Measurements from ENCODE around the gene SLC39A13. TPM values are rescaled to one million over a fixed set of nuclear protein-coding genes. Genes with fewer than 3 reads are reported as not detected.

Gene SLC39A13
- total RNA-seq, 1 donor, result 73.0 TPM

GRCh38 chr11:47389577-47390421 is 18.6 kb upstream of the SLC39A13 start:
- no peak for DNase-seq (ENCODE audit: low read depth)
- TF ChIP-seq, protein P1, sequence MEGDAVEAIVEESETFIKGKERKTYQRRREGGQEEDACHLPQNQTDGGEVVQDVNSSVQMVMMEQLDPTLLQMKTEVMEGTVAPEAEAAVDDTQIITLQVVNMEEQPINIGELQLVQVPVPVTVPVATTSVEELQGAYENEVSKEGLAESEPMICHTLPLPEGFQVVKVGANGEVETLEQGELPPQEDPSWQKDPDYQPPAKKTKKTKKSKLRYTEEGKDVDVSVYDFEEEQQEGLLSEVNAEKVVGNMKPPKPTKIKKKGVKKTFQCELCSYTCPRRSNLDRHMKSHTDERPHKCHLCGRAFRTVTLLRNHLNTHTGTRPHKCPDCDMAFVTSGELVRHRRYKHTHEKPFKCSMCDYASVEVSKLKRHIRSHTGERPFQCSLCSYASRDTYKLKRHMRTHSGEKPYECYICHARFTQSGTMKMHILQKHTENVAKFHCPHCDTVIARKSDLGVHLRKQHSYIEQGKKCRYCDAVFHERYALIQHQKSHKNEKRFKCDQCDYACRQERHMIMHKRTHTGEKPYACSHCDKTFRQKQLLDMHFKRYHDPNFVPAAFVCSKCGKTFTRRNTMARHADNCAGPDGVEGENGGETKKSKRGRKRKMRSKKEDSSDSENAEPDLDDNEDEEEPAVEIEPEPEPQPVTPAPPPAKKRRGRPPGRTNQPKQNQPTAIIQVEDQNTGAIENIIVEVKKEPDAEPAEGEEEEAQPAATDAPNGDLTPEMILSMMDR (IDR thresholded peaks at IDR 0.05; ENCODE audit: insufficient read depth, low read depth, low read length), result no peak
- H3K4me3 ChIP-seq (ENCODE audit: low read depth, low read length), result no peak overlapping the region

- TF ChIP-seq, protein P1 (IDR thresholded peaks at IDR 0.05; ENCODE audit: insufficient read depth, low read depth, low read length), result no peak
These were observed 18.0 kb upstream of the SLC39A13 start for GRCh38 chr11:47390422-47390760.

GRCh38 chr11:47391077-47391583 is 17.3 kb upstream of the SLC39A13 start:
- TF ChIP-seq, protein P1 (IDR thresholded peaks at IDR 0.05; ENCODE audit: insufficient read depth, low read depth, low read length), result no peak
- no peak overlapping the region for H3K4me3 ChIP-seq (ENCODE audit: low read depth, low read length)
- no peak for DNase-seq (ENCODE audit: low read depth)

More at GRCh38 chr11:47390422-47390760, 18.0 kb upstream of the SLC39A13 start:
- no peak for DNase-seq (ENCODE audit: low read depth)
- no peak overlapping the region for H3K4me3 ChIP-seq (ENCODE audit: low read depth, low read length)

DNA sequence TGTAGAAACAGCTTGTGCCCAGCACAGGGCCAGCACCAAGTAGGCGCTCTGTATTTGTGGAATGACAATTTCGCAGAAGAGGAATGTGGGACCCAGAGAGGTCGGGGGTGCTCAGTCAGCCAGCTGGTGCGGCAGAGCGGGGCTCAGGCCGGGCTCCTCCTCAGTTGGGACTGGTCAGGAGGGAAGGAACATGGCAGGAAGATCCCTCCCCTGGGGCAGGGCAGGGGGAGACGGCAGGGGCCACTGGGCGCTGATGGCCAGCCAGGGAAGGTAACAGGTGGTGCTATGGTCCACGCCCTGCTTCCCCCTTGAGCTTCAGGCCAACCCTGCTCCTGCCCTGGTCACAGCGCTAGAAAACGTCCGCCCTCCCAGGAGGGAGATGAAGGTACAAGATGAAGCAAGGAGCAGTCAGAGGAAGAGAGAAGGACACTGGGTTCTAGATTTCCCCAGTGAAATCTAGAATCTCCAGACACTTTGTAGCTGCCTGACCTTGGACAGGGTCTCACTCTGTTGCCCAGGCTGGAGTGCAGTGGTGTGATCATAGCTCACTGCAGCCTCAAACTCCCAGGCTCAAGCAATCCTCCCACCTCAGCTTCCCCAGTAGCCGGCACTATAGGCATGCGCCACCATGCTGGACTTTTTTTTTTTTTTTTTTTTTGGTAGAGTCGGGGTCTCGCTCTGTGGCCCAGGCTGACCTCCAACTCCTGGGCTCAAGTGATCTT is 16.5 kb upstream of the SLC39A13 start:
- no peak overlapping the region for H3K4me3 ChIP-seq (ENCODE audit: low read depth, low read length)
- TF ChIP-seq, protein P1 (IDR thresholded peaks at IDR 0.05; ENCODE audit: insufficient read depth, low read depth, low read length), result no peak
- no peak for DNase-seq (ENCODE audit: low read depth)

DNA sequence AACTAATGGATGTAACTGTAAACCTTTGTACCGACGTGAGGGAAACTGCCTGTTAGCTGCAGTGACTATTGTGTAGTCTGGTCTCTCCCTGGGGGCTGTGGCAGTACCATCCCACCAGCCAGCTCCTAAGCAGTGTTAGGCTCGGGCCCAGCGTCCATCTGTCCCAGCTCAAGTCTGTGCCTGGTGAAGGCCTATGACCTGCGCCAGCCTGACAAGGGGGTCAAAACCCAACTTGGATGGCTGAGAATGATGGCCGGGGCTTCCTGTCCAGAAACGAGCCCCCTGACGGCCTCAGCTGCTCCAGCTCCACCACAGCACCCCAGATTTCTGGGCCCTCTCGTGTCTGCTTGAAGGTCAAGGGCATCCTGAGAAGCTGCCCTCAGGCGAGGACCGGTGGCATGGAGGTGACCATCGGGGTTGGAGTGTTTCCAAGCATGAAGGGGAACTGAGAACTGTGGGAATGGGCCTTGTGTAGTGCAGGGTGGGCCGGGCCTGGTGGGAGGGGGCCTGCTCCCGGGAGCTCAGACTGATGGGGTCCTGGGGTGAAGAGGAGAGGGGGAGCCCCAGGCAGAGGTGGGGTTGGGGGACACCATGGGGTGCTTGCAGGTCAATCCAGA is 15.7 kb upstream of the SLC39A13 start:
- no peak for DNase-seq (ENCODE audit: low read depth)
- TF ChIP-seq, protein P1 (IDR thresholded peaks at IDR 0.05; ENCODE audit: insufficient read depth, low read depth, low read length), result no peak

GRCh38 chr11:47393163-47394049 is 15.0 kb upstream of the SLC39A13 start:
- peak; percentile 67 for DNase-seq (ENCODE audit: low read depth)
- H3K4me3 ChIP-seq (ENCODE audit: low read depth, low read length), result no peak overlapping the region
- TF ChIP-seq, protein P1 (IDR thresholded peaks at IDR 0.05; ENCODE audit: insufficient read depth, low read depth, low read length), result no peak

More for the DNA sequence above, 15.7 kb upstream of the SLC39A13 start:
- no peak overlapping the region for H3K4me3 ChIP-seq (ENCODE audit: low read depth, low read length)
